ENCODE measurements around the gene TMEM150B. TPM values are rescaled to one million over a fixed set of nuclear protein-coding genes. Genes with fewer than 3 reads are reported as not detected.

TMEM150B gene
- total and polyA plus RNA-seq, 5 experiments from 2014 or later, result not detected

DNA sequence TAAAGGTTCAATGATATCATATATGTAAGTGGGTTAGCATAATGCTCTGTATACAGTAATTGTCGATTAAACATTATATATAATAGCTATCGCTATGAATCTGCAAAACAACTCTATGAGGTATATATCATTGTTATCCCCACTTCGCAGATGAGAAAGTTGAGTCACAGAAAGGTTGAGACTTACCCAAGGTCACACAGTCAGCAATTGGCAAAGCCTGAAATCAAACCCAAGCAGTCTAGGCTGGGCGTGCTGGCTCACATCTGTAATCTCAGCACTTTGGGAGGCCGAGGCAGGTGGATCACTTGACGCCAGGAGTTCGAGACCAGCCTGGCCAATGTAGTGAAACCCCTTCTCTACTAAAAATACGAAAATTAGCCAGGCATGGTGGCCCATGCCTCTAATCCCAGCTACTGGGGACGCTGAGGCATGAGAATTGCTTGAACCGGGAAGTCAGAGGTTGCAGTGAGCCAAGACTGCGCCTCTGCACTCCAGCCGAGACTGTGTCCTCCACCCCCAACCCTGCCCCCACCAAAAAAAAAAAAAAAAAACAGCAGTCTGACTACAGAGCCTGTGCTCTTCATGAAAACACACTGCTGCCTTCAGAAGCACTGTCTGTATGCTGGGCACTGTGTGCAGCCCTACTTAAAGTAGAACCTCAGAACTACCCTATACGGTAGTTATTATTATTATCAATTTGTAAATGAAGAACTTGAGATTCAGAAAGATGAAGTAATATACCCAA is 46.6 kb downstream of the TMEM150B start:
- Mint-ChIP-seq H3K9me3 (no peaks in the 10 kb centered on the region), H3K4me1 (peaks cover 16 to 57% (median 37%) of the 10 kb centered on the region in 4 donors), H3K36me3 (peaks cover 0 to 37% (median 5%) of the 10 kb centered on the region in 3 donors), H3K4me3 (peak overlapping the region; percentile 52 to 100 (median 88)), H3K27ac (peak overlapping the region in 9 of 10 donors; percentile 37 to 100 (median 99)), H3K27me3 (no peaks in the 10 kb centered on the region)
- ATAC-seq (no peak), DNase-seq (no peak)
- POLR2A ChIA-PET, result interaction anchor here (0.6 to 6.9 kb wide), 6 partner anchors 15 to 236 kb away, joined by 3 to 142 read pairs (median 6); partner anchors contain the start of genes KMT5C, PPP6R1 and UBE2S

DNA sequence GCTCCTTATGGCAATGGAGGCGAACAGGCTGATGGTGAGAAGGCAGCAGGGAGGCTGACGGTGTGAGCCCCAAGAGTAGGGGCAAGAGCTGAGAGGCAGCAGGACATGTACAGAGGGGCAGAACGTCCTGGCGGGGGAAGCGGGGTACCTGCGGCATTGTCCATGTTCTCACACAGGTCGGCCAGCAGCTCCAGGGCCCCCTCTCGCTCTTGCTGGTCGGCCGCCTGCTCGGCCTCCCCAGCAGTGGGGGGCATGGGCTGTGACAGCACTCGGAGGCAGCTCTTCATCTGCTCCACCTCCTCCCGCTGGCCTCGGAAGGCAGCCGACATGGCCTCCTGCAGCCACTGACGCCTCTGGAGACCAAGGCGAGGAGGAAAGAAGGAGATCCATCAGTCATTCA is 47.6 kb downstream of the TMEM150B start:
- ATAC-seq, result no peak
- Mint-ChIP-seq H3K36me3 (peaks cover 0 to 46% (median 9%) of the 10 kb centered on the region in 3 donors), H3K27ac (peak overlapping the region in 4 of 10 donors; percentile 56 to 100 (median 88)), H3K9me3 (no peaks in the 10 kb centered on the region), H3K4me1 (peaks cover 13 to 49% (median 30%) of the 10 kb centered on the region in 4 donors), H3K4me3 (peak overlapping the region in 6 of 10 donors; percentile 16 to 77 (median 51)), H3K27me3 (no peaks in the 10 kb centered on the region)
- DNase-seq, result no peak
- POLR2A ChIA-PET, result interaction anchor here (0.6 to 6.9 kb wide), 4 partner anchors 14 to 237 kb away, joined by 3 to 142 read pairs (median 4); partner anchors contain the start of gene PPP6R1

DNA sequence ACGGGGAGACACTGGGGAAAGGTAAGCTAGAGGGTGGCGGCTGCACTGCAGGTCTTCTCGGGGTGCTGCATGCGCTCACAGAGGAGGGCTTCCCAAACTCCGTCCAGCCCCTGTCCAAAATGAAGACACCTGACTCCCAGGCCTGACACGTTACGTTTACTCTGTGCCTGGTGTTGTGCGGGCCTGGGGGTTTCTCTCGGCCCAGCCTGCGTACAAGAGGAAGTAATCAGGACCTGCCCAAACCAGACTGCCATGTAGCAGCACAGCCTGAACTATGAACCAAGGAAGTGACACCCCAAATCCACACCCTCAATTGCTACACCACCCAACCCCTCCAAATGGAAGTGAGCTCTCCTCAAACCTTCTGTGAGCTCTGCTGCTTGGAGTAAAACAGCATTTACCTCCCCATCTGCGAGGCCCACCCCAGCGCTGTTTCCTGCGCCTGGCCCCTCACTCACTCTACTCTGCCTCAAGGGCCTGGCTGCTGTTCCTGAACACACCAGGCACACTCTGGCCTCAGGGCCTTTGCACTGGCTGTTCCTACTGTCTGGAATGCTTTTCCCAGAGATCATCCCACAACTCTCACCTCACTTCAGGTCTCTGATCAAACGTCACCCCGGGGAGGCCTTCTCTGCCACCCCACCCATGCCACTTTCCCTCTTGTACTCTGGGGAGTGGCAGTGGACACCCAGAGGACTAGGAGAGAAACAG is 48.3 kb downstream of the TMEM150B start:
- POLR2A ChIA-PET, result interaction anchor here (6.9 kb wide), 1 partner anchor 20 kb away, joined by 142 read pairs; the partner anchor contains the start of gene PPP6R1
- peaks cover 17 to 46% (median 32%) of the 10 kb centered on the region in 4 donors for H3K4me1 Mint-ChIP-seq
- peak overlapping the region in 8 of 10 donors; percentile 56 to 100 (median 68) for H3K27ac Mint-ChIP-seq
- peaks cover 0 to 52% (median 15%) of the 10 kb centered on the region in 3 donors for H3K36me3 Mint-ChIP-seq
- DNase-seq (no peak), ATAC-seq (no peak)
- no peaks in the 10 kb centered on the region for H3K9me3 Mint-ChIP-seq
- H3K27me3 Mint-ChIP-seq, result no peaks in the 10 kb centered on the region
- H3K4me3 Mint-ChIP-seq, result peak overlapping the region in 7 of 10 donors; percentile 16 to 77 (median 33)

- POLR2A ChIA-PET, result interaction anchor here (0.6 to 0.7 kb wide), 4 partner anchors 19 to 186 kb away, joined by 3 to 6 read pairs (median 4); no protein-coding TSS in a partner anchor
- DNase-seq (no peak), ATAC-seq (no peak)
- Mint-ChIP-seq H3K9me3 (no peaks in the 10 kb centered on the region), H3K27ac (peak overlapping the region in 5 of 10 donors; percentile 56 to 92 (median 68)), H3K36me3 (peaks cover 0 to 59% (median 20%) of the 10 kb centered on the region in 3 donors), H3K4me3 (peak overlapping the region in 3 of 10 donors; percentile 21 to 72 (median 48)), H3K27me3 (no peaks in the 10 kb centered on the region), H3K4me1 (peaks cover 17 to 42% (median 26%) of the 10 kb centered on the region in 4 donors)
Measured at GRCh38 chr19:55275851-55276719, 49.1 kb downstream of the TMEM150B start.

- Mint-ChIP-seq H3K4me1 (peaks cover 6 to 25% (median 14%) of the 10 kb centered on the region in 4 donors), H3K27ac (no peak overlapping the region), H3K36me3 (peaks cover 0 to 69% (median 20%) of the 10 kb centered on the region in 3 donors), H3K4me3 (no peak overlapping the region), H3K27me3 (no peaks in the 10 kb centered on the region), H3K9me3 (no peaks in the 10 kb centered on the region)
- DNase-seq (no peak), ATAC-seq (no peak)
- POLR2A ChIA-PET, result interaction anchor here (0.7 to 1.9 kb wide), 2 partner anchors 15 to 65 kb away, joined by 3 to 5 read pairs; partner anchors contain the start of gene KMT5C
Measured at GRCh38 chr19:55273978-55274707, 51.0 kb downstream of the TMEM150B start.

DNA sequence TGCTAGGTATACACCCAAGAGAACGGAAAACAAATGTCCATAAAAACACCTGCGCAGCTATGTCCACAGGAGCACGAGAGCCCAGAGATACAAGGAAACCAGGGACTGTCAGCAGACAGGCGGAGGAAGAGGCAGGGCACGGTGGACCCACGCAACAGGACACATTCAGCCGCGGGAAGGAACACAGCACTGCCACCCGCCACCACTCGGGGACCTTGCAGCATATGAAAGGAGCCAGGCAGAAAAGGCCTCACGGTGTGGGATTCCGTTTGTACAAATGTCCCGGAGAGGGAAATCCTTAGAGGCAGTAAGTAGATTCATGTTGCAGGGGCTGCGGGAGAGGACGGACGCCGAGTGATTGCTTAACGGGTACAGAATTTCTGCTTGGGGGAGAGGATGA is 53.0 kb downstream of the TMEM150B start:
- no peak for ATAC-seq
- DNase-seq, result no peak
- no peaks in the 10 kb centered on the region for H3K27me3 Mint-ChIP-seq
- H3K4me1 Mint-ChIP-seq, result peaks cover 4 to 17% (median 10%) of the 10 kb centered on the region in 4 donors
- no peaks in the 10 kb centered on the region for H3K9me3 Mint-ChIP-seq
- no peak overlapping the region for H3K4me3 Mint-ChIP-seq
- POLR2A ChIA-PET, result no interaction called here
- H3K27ac Mint-ChIP-seq, result no peak overlapping the region
- H3K36me3 Mint-ChIP-seq, result peaks cover 0 to 62% (median 20%) of the 10 kb centered on the region in 3 donors

DNA sequence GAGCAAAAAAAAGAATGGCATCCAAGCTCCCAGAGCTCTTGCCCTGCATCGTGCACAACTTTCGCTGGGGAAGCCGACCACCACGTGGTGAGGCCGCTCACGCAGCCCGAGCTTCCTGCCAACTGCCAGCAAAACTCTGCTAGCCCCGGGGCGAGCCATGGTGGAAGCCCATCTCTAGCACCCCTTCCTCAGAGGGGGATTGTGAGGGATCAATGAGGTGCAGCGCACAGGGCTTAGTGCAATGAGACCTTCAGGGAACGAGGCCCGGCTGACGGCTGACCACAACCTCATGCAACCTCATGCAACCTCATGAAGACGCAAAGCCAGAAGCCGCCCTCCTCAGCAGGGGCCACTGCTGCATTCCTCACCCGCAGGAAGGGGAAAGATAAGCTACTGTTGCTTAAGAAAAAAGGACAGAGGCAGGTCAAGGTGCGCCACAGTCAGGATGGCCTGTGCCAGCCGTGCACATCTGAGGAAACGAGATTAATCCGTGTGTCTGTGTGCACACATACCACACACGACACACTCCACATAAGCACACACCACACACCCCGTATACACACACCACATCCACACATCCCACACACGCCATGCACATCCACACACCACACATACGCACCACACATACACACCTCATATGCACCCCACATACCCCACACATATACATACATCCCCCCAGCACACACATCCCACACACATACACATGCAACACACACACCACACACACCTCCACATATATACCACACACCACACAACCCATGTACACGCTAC is 54.8 kb downstream of the TMEM150B start:
- no peak for ATAC-seq
- no peaks in the 10 kb centered on the region for H3K27me3 Mint-ChIP-seq
- H3K27ac Mint-ChIP-seq, result no peak overlapping the region
- H3K4me3 Mint-ChIP-seq, result no peak overlapping the region
- H3K4me1 Mint-ChIP-seq, result peaks cover 2 to 14% (median 12%) of the 10 kb centered on the region in 4 donors
- H3K36me3 Mint-ChIP-seq, result peaks cover 0 to 47% (median 17%) of the 10 kb centered on the region in 3 donors
- POLR2A ChIA-PET, result interaction anchor here (0.5 to 1.6 kb wide), 2 partner anchors 11 to 304 kb away, joined by 3 to 8 read pairs; no protein-coding TSS in a partner anchor
- no peak for DNase-seq
- H3K9me3 Mint-ChIP-seq, result peaks cover 0 to 12% (median 0%) of the 10 kb centered on the region in 9 donors

DNA sequence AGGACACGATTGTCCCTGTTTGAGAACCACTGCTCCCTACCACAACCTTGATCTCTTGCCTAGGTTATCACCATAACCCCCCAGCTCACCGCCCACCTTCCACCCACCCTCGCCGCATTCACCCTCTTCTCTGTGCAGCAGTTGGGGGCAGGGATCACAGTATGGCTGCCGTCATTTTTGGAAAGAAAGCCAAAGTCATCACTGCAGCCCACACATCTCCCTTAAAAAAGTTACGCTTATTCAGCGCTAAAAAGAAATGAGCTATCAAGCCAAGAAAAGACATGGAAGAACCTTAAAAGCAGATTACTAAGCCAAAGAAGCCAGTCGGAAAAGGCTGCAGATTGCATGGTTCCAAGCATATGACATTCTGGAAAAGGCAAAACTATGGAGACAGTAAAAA is 55.8 kb downstream of the TMEM150B start:
- Mint-ChIP-seq H3K4me1 (peaks cover 2 to 14% (median 12%) of the 10 kb centered on the region in 4 donors), H3K27ac (peak overlapping the region in 1 of 10 donors; percentile 63), H3K9me3 (peaks cover 0 to 12% (median 0%) of the 10 kb centered on the region in 9 donors), H3K4me3 (no peak overlapping the region), H3K36me3 (peaks cover 0 to 38% (median 17%) of the 10 kb centered on the region in 3 donors), H3K27me3 (no peaks in the 10 kb centered on the region)
- ATAC-seq (no peak), DNase-seq (no peak)
- POLR2A ChIA-PET, result interaction anchor here (0.5 to 1.6 kb wide), 4 partner anchors 10 to 305 kb away, joined by 3 to 8 read pairs (median 3); partner anchors contain the start of gene HSPBP1

GRCh38 chr19:55266840-55267239 is 58.3 kb downstream of the TMEM150B start:
- POLR2A ChIA-PET, result interaction anchor here (1.1 kb wide), 1 partner anchor 139 kb away, joined by 3 read pairs; no protein-coding TSS in a partner anchor
- H3K27ac Mint-ChIP-seq, result peak overlapping the region in 1 of 10 donors; percentile 21
- no peak for ATAC-seq

DNA sequence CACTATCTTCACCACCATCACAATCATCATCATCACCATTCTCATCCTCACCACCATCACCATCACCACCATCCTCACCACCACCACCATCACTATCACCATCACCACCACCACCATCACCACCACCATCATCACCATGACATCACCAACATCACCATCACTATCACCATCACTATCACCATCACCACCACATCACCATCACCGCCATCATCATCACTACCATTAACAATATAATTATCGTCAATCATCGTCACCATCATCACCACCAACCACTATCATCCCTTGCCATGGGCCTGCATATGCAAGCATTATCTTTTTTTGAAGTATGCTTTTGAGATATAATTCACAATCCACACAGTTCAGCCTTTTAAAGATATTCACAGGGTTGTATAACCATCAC is 58.7 kb downstream of the TMEM150B start:
- POLR2A ChIA-PET, result no interaction called here
- Mint-ChIP-seq H3K4me1 (peaks cover 2 to 12% (median 9%) of the 10 kb centered on the region in 4 donors), H3K36me3 (peaks cover 0 to 23% (median 3%) of the 10 kb centered on the region in 3 donors), H3K4me3 (peak overlapping the region in 1 of 10 donors; percentile 15), H3K27me3 (no peaks in the 10 kb centered on the region), H3K27ac (peak overlapping the region in 2 of 10 donors; percentile 21 to 71), H3K9me3 (peaks cover 0 to 12% (median 0%) of the 10 kb centered on the region in 9 donors)
- DNase-seq (no peak), ATAC-seq (no peak)

More at GRCh38 chr19:55266840-55267239, 58.3 kb downstream of the TMEM150B start:
- H3K27me3 Mint-ChIP-seq, result no peaks in the 10 kb centered on the region
- no peak overlapping the region for H3K4me3 Mint-ChIP-seq
- peaks cover 2 to 12% (median 9%) of the 10 kb centered on the region in 4 donors for H3K4me1 Mint-ChIP-seq
- peaks cover 0 to 27% (median 5%) of the 10 kb centered on the region in 3 donors for H3K36me3 Mint-ChIP-seq
- no peak for DNase-seq
- H3K9me3 Mint-ChIP-seq, result peaks cover 0 to 12% (median 0%) of the 10 kb centered on the region in 9 donors
